ENCODE measurements around the gene TIPRL.

DNA sequence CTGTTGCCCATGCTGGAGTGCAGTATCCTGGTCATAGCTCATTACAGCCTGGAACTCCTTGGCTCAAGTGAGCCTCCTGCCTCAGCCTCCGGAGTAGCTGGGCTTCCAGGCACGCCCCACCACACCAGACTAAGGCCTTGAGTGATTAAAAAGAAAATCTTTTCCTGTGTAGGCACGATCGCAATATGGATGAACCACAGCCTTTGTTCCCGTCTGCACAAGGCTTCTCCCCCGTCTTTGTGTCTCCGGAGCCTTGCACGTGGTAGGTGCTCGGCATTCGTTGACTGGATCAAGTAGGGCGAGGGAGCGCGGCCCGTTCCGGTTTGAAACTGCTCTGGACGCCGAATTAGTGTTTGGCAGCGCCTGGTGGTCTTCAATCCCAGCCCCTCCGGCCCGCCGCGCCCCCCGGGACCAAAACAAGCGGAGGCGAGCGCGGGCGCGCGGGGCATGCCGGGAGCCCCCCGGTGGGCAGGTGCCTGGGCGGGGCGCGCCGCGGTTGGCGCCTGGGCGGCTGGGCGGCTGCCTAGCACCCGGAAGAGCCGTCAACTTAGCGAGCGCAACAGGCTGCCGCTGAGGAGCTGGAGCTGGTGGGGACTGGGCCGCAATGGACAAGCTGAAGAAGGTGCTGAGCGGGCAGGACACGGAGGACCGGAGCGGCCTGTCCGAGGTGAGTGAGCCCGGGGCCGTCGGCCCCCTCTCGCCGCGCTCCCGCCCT, 46.9 kb downstream of the TIPRL start, which contains the start of gene SFT2D2:
- TF ChIP-seq ELF4 (IDR thresholded peaks at IDR 0.05) (peak; percentile 63), SP1 (IDR thresholded peaks at IDR 0.05) (no peak), HDGF (IDR thresholded peaks at IDR 0.05; ENCODE audit: borderline replicate concordance) (no peak), FOXA1 (IDR thresholded peaks at IDR 0.05) (no peak), SUZ12 (IDR thresholded peaks at IDR 0.05) (no peak), FOXM1 (IDR thresholded peaks at IDR 0.05; ENCODE audit: borderline replicate concordance) (peak; percentile 72; the same call in 1 of the 2 replicates)

All from HEK293T (cell line).